ENCODE results near the gene PTPN1. TPM values are rescaled to one million over a fixed set of nuclear protein-coding genes. Genes with fewer than 3 reads are reported as not detected.

PTPN1 gene
- total and polyA plus RNA-seq, 2 of the 13 experiments (the other 11 are each of a cell fraction or from before 2014, with no cell fraction given), result 17.7 to 37.2 TPM

GRCh38 chr20:50563133-50563944 is 53.2 kb downstream of the PTPN1 start (continued):
- TF ChIP-seq HNF4G (IDR thresholded peaks at IDR 0.05; ENCODE audit: borderline replicate concordance, low read depth, low read length) (peak; percentile 43), HNF4G (CRISPR knock-in tag; IDR thresholded peaks at IDR 0.05; ENCODE audit: borderline replicate concordance, low read depth) (no peak; the same call in 1 of the 2 replicates), EHMT2 (IDR thresholded peaks at IDR 0.05; ENCODE audit: borderline replicate concordance, low read depth, low read length) (no peak), ATF6 (CRISPR knock-in tag; conservative IDR thresholded peaks at IDR 0.05) (no peak), RBFOX2 (IDR thresholded peaks at IDR 0.05; ENCODE audit: low read depth, low read length) (no peak), THRA (CRISPR knock-in tag; IDR thresholded peaks at IDR 0.05; ENCODE audit: borderline replicate concordance) (no peak), CCDC6 (CRISPR knock-in tag; IDR thresholded peaks at IDR 0.05) (no peak), KLF6 (CRISPR knock-in tag; IDR thresholded peaks at IDR 0.05) (no peak), SIN3B (IDR thresholded peaks at IDR 0.05; ENCODE audit: low read length) (no peak), SMARCE1 (IDR thresholded peaks at IDR 0.05; ENCODE audit: borderline replicate concordance) (no peak), SCMH1 (CRISPR knock-in tag; IDR thresholded peaks at IDR 0.05; ENCODE audit: borderline replicate concordance) (no peak), PRDM10 (CRISPR knock-in tag; IDR thresholded peaks at IDR 0.05; ENCODE audit: low read depth) (no peak), KDM5B (CRISPR knock-in tag; IDR thresholded peaks at IDR 0.05; ENCODE audit: borderline replicate concordance) (no peak), SNAI1 (CRISPR knock-in tag; IDR thresholded peaks at IDR 0.05; ENCODE audit: borderline replicate concordance) (0 out of 2 replicates have a peak, but pooled peaks have one; percentile 52), ZNF740 (CRISPR knock-in tag; IDR thresholded peaks at IDR 0.05) (0 out of 2 replicates have a peak, but pooled peaks have one; percentile 27), TGIF2 (CRISPR knock-in tag; IDR thresholded peaks at IDR 0.05) (peak; percentile 38; the same call in 1 of the 2 replicates), MLX (CRISPR knock-in tag; IDR thresholded peaks at IDR 0.05) (no peak)
